SKM-1 treated with dmso at 0.1 percent for 144 hours (cell line): ENCODE data around the gene ZNF609.
"Not testable (repeated sequence)": the region's sequence is repeated elsewhere in the genome, so short reads cannot be mapped to it uniquely, and the experiment has no call there.

ENCODE experiments used
- DNase-seq: peaks from one replicate; lab custom pipeline; 2025; ENCODE audit not compliant: unreplicated experiment; lab: John Stamatoyannopoulos, UW

Gene ZNF609

GRCh38 chr15:64454282-64454681, 6.1 kb upstream of the ZNF609 start:
- DNase-seq = no peak

- peak; percentile 68 for DNase-seq
These were observed 4.4 kb upstream of the ZNF609 start for GRCh38 chr15:64455961-64456371.

DNA sequence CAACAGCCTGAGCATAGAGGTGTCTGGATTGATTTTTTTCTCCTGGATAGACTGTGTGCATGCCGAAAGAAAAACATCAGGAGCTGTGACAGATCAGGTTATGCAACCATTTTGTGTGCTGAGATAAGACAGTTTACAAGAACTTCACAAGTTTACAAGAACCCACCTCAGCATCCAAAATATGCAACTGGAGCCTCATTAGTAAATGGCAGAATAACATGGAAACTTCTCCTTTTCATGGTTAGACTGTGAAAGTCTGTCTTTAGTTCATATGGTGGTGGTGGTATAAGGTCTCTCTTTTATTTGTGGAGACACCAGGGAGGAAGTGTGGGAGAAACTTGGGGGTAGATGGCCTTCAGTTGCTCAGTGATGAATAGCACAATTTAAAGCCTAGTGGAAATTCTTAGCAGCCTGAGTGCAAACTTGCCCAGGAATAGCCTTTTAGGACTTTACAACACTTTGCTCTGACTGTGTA, 3.7 kb upstream of the ZNF609 start:
- DNase-seq = no peak

- no peak for DNase-seq
These were observed 1.2 kb upstream of the ZNF609 start for GRCh38 chr15:64459066-64459781.

- DNase-seq = peak; percentile 52
These were observed 644 bp downstream of the ZNF609 start for GRCh38 chr15:64460724-64461720.

- DNase-seq = no peak
These were observed 1.4 kb downstream of the ZNF609 start for GRCh38 chr15:64461721-64462162.

DNA sequence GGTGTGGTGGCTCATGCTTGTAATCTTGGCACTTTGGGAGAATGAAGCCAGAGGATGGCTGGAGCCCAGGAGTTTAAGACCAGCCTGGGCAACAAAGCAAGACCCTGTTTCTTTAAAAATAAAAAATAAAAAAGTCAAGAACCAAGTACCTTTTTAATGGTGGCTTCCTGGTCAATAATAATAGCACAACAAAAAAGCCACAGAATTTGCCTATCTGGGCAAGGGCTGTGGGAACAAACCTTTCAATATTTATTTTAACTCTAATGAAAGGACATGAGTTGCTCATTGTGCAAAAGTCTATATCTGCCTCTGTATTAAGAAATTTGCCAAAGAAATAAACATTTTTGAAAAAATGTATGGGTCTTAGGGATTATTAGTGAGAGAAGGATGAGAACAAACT, 2.1 kb downstream of the ZNF609 start:
- DNase-seq = no peak

- DNase-seq = no peak
These were observed 4.1 kb downstream of the ZNF609 start for GRCh38 chr15:64464276-64465005.

- DNase-seq = no peak
These were observed 6.2 kb downstream of the ZNF609 start for GRCh38 chr15:64466408-64467141.

DNA sequence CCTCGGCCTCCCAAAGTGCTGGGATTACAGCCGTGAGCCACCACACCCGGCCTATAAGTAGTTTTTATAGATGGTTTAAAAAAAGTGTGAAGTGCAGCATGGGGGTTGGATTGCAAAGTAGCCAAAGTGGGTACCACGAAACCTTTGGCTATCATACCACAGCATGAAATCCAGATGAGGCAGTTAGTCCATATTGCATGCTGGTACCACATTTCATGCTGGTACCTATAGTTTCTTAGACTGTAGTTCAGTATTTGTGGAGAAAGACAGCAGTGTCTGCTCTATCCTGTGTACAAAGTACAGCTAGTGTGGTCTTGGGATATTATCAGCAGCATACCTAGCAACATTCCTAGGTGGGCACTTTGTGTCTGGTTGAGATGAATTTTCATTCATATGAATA, 11.8 kb downstream of the ZNF609 start:
- DNase-seq = no peak

- no peak for DNase-seq
These were observed 14.5 kb downstream of the ZNF609 start for GRCh38 chr15:64474846-64475245.

- no peak for DNase-seq
These were observed 16.2 kb downstream of the ZNF609 start for GRCh38 chr15:64476550-64476949.

GRCh38 chr15:64478863-64479262, 18.5 kb downstream of the ZNF609 start:
- no peak for DNase-seq

DNA sequence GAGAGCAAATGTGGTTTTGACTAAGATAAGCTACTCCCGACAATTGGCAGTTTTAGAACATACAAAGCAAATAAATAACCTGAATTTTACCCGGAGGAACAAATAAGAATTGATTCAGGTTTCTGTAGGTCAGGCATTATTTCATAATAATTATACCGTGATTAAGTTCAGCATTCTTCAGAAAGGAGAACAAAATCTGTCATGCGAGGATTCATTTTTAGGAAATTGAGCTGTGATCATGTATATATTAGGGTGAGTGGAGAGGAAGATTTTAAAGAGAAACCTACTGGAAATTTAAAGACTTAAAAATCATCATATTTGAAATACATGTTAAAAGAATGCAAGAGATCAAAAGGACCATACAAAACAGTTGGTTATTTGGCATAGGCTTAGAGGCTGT, 20.5 kb downstream of the ZNF609 start:
- no peak for DNase-seq

GRCh38 chr15:64483749-64484148, 23.4 kb downstream of the ZNF609 start:
- DNase-seq = no peak

- DNase-seq = no peak
These were observed 25.4 kb downstream of the ZNF609 start for GRCh38 chr15:64485796-64486195.

GRCh38 chr15:64490598-64491259, 30.4 kb downstream of the ZNF609 start:
- no peak for DNase-seq

DNA sequence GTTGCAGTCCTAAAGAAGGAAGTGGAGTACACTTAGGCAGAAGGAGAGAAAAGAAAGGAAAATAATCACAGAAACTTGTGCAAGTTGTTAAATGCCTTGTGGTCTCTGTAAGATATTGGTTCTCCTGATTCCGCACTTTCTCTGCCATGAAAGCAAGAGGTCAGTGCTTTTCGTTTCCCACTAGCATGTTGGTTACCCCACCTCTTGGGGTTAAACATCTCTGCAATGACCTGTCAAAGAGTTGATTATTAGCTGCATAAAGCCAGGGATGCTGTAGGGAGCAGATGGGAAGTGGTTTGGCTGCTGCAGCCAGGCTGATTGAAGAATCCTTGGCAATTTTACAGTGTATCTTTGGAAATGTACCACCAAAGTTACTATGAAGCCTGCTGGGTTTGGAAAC, 33.3 kb downstream of the ZNF609 start:
- DNase-seq = no peak

DNA sequence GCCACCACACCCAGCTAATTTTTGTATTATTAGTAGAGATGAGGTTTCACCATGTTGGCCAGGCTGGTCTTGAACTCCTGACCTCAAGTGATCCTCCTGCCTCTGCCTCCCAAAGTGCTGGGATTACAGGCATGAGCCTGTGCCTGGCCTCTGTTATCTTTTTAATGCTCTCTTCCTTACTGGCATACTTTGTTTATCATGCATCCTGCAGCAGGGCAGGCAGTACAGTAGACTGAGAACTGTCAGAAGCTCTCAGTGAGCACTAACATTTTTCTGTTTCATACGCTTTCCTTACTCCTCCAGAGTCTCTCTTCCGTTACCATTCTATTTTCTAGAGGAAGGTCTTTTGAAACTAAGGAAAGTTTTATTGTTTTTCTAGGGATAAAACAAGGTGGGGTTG, 35.6 kb downstream of the ZNF609 start:
- DNase-seq = not testable (repeated sequence)
